Colonic mucosa (tissue), 4 donors: Measurements from ENCODE around the gene ARHGEF26. TPM values are rescaled to one million over a fixed set of nuclear protein-coding genes. Genes with fewer than 3 reads are reported as not detected.
A peak's percentile ranks its signal among the peaks of the same experiment; 100 is the strongest.

Experiments
- DNase-seq: peaks from one replicate; pipeline ENCODE4 v3.0.0-alpha.2; 2020
- H3K27ac ChIP-seq: fragments of 200-600 bp; one replicate; pipeline ENCODE4 v1.8.0; 2021
- H3K27me3 ChIP-seq: fragments of 200-600 bp; one replicate; pipeline ENCODE4 v1.8.0; 2021
- H3K36me3 ChIP-seq: fragments of 200-600 bp; one replicate; pipeline ENCODE4 v1.8.0; 2021
- H3K4me1 ChIP-seq: fragments of 200-600 bp; one replicate; pipeline ENCODE4 v1.8.0; 2021; ENCODE audit warnings: mild to moderate bottlenecking
- H3K4me3 ChIP-seq: fragments of 200-600 bp; one replicate; pipeline ENCODE4 v1.8.0; 2021
- H3K9ac ChIP-seq, 2 donors: one replicate each; pipeline ENCODE4 v1.7.0; 2013; ENCODE audit warnings: control low read depth in 2 of 2, low read depth in 2 of 2, low read length in 2 of 2
- H3K9me3 ChIP-seq: fragments of 200-600 bp; one replicate; pipeline ENCODE4 v1.8.0; 2021
- CTCF ChIP-seq: fragments of 200-600 bp; IDR thresholded peaks from one replicate; pipeline ENCODE4 v1.8.0; 2022; ENCODE audit warnings: antibody characterized with exemption, mild to moderate bottlenecking
- intact Hi-C: fragments of 100-400 bp; cut with DNase I; formaldehyde crosslinking; loops from one replicate; pipeline ENCODE4 v1.14.1; 2022
- total RNA-seq, 2 donors: library from RNA; stranded (reverse); fragmentation: NEBNext Ultra II Directional in 1 of 2; extraction: Animal tissue kit (Norgen Biotek cat#: 25700) in 1 of 2; gene quantifications; one replicate each; pipeline ENCODE4 v1.2.1, GENCODE V29; 2021
- donor health status: healthy.
- donor health status: DM: no; HTN: no; CAD: no.
- donor health status: DM: no; HTN: no; CAD: no.

Gene ARHGEF26
- total RNA-seq, 2 donors from 2014 or later, result 5.2 to 6.6 TPM

DNA sequence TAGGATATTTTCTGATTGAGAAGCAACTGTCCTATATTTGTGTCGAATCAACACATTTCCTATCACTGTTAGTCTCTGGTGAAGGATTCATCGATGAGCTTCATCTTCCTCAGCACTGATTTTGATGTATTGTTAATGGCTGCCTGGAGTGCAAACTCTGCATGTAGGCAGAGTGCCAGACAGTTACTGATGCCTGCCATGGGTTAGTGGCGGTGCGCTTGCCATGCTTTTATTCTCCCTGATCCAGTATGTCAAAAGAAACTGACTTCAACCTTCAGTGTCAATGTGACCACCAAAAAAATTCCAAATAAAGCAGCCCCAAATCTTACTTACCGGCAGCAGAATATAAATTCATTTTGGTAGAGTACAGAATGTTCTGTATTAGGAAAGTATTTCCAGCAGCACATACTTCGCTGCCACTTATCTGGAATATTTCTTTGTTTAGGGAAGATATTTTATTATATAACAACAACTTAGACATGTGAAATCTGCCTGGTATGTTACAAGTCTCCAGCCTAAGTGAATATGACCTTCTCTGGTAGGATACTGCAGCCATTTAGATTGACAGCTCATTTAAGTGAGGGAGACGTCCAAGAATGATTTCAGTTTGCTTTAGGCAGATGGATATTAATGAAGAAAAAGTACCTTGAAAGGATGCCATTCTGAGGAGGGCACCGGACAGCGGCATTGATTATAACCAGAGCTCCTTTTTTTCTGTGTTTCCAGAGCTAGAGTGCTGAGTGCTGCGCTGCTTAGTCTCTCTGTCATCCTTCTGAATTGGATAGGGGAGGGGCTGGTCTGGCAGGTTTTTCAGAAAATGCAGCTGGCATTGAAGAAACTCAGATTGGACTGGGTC lies 59.9 kb downstream of the ARHGEF26 start:
- Histone ChIP-seq H3K36me3 (no peaks in the 10 kb centered on the region), H3K27ac (no peak overlapping the region), H3K27me3 (no peaks in the 10 kb centered on the region), H3K9ac (no peak overlapping the region), H3K4me3 (no peak overlapping the region), H3K4me1 (no peaks in the 10 kb centered on the region), H3K9me3 (no peaks in the 10 kb centered on the region)
- no peak for DNase-seq
- TF ChIP-seq CTCF, result no peak
- intact Hi-C loops, result no loop called here

DNA sequence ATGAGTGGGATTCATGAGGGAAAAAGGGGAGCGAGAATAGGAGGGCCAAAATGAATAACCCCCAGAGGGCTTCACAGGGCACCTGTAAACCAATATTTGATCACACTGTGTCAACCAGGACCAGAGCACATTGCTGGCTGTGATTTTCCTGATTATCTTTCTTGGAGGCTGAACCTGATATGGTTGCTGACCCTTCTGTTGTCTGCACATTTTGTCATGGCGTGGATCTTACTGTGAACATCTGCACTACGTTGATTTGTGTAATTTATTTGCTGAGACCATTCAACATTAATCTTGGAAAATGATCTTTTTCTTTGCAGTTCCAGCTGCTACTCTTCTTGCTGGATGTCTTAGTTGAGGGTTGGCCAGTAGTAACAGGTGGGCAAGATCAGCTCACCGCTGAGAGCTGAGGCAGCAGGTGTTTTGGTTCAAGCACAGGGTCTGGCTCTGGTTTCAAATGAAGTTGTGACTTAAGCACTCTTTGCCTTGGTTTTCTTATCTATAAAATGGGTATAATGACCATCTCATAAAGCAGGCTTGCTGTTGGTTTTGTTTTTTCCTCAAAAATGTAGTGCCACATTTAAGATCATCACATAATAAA lies 61.2 kb downstream of the ARHGEF26 start:
- TF ChIP-seq CTCF, result no peak
- intact Hi-C loops, result no loop called here
- no peaks in the 10 kb centered on the region for H3K36me3 ChIP-seq
- no peak overlapping the region for H3K9ac ChIP-seq
- no peaks in the 10 kb centered on the region for H3K4me1 ChIP-seq
- no peaks in the 10 kb centered on the region for H3K9me3 ChIP-seq
- H3K27ac ChIP-seq, result no peak overlapping the region
- H3K4me3 ChIP-seq, result no peak overlapping the region
- no peak for DNase-seq
- no peaks in the 10 kb centered on the region for H3K27me3 ChIP-seq

DNA sequence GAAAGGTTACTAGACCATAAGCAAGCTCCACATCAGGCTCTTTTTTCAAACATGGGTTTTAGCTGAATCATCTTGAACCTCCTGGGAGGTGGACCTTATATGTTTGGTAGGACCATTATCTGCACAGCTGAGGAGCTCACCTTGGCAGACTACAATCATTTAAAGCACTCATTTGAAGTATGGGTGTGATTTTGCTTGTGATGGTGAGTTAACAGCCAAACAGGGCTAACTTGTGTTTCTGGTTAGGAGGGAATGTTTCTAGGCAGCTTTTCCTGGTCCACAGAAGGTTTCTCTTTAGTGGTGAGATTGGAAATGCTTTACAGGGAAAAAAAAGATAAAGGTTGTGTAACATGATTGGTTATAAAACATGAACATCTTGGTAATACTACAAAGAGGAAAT lies 61.8 kb downstream of the ARHGEF26 start:
- no peaks in the 10 kb centered on the region for H3K36me3 ChIP-seq
- no peak overlapping the region for H3K27ac ChIP-seq
- no peak overlapping the region for H3K9ac ChIP-seq
- no peak overlapping the region for H3K4me3 ChIP-seq
- no peak for TF ChIP-seq CTCF
- no peaks in the 10 kb centered on the region for H3K9me3 ChIP-seq
- intact Hi-C loops, result no loop called here
- no peaks in the 10 kb centered on the region for H3K4me1 ChIP-seq
- no peak for DNase-seq
- H3K27me3 ChIP-seq, result no peaks in the 10 kb centered on the region

GRCh38 chr3:154184582-154184981 lies 63.4 kb downstream of the ARHGEF26 start:
- Histone ChIP-seq H3K27me3 (no peaks in the 10 kb centered on the region), H3K4me1 (no peaks in the 10 kb centered on the region), H3K4me3 (no peak overlapping the region), H3K36me3 (no peaks in the 10 kb centered on the region), H3K27ac (no peak overlapping the region), H3K9ac (no peak overlapping the region), H3K9me3 (no peaks in the 10 kb centered on the region)
- TF ChIP-seq CTCF, result no peak
- intact Hi-C loops, result no loop called here
- peak; percentile 27 for DNase-seq

GRCh38 chr3:154188437-154188836 lies 67.2 kb downstream of the ARHGEF26 start:
- Histone ChIP-seq H3K36me3 (no peaks in the 10 kb centered on the region), H3K27me3 (no peaks in the 10 kb centered on the region), H3K4me1 (no peaks in the 10 kb centered on the region), H3K27ac (no peak overlapping the region), H3K4me3 (no peak overlapping the region), H3K9ac (no peak overlapping the region), H3K9me3 (no peaks in the 10 kb centered on the region)
- intact Hi-C loops, result no loop called here
- DNase-seq, result no peak
- TF ChIP-seq CTCF, result no peak
